Pancreas (tissue), 10 donors: ENCODE measurements around the gene SDF2. TPM values are rescaled to one million over a fixed set of nuclear protein-coding genes. Genes with fewer than 3 reads are reported as not detected.

ENCODE experiments used
- ATAC-seq, 4 donors: fragments of 200-7000 bp; cut with Tn5 transposase; one replicate each; pipeline versions ENCODE4 v1.8.0 to v1.9.1; 2020; ENCODE audit warnings: mild to moderate bottlenecking in 4 of 4, moderate library complexity in 4 of 4
- DNase-seq, 6 donors: peaks; one replicate each; pipeline ENCODE4 v3.0.0-alpha.2; 2020
- FAIRE-seq: peaks from 2 replicates; lab custom pipeline; 2012; peaks lifted over from hg19 to GRCh38; lab: Jason Lieb, UNC
- H3K27ac ChIP-seq, 4 donors: fragments of 200-600 bp; sonication (generic); 1 replicate in 3 of 4; 2 replicates in 1 of 4; pipeline versions ENCODE4 v1.5.0 to v1.8.0; 2020
- H3K27me3 ChIP-seq, 4 donors: fragments of 200-600 bp; one replicate each; pipeline ENCODE4 v1.8.0; 2021
- H3K36me3 ChIP-seq, 3 donors: fragments of 200-600 bp; sonication (generic) in 1 of 3; one replicate each; pipeline versions ENCODE4 v1.5.0 to v1.8.0; 2020 to 2021
- H3K4me1 ChIP-seq, 3 donors: fragments of 200-600 bp; one replicate each; pipeline ENCODE4 v1.8.0; 2021
- H3K4me3 ChIP-seq, 4 donors: fragments of 200-600 bp; sonication (generic) in 2 of 4; one replicate each; pipeline versions ENCODE4 v1.5.0 to v1.8.0; 2020 to 2021
- H3K9me3 ChIP-seq, 4 donors: fragments of 200-600 bp; one replicate each; pipeline ENCODE4 v1.8.0; 2021
- WGBS, 2 donors: extraction: QIAGEN DNeasy Blood & Tissue Kit; methylation state at CpG; one replicate each; pipeline ENCODE4 v1.1.7; 2013; 5-methylcytosine and 5-hydroxymethylcytosine counted together
- intact Hi-C, 3 donors: fragments of 100-400 bp; cut with DNase I; formaldehyde crosslinking; loops; one replicate each; pipeline versions ENCODE4 v1.11.1 to v1.14.2; 2022
- polyA plus RNA-seq, 2 donors: library from polyadenylated mRNA; stranded (reverse); fragments of 200-250 nt; gene quantifications; one replicate each; pipeline ENCODE4 v1.2.3, GENCODE V29; 2013
- total RNA-seq, 6 donors: library from RNA; stranded (reverse); fragmentation: NEBNext Ultra II Directional in 4 of 6; extraction: Animal tissue kit (Norgen Biotek cat#: 25700) in 4 of 6; gene quantifications; one replicate each; pipeline versions ENCODE4 v1.2.1 to v1.2.4, GENCODE V29; 2021 to 2023
- TF ChIP-seq, protein P1 (sequence below), 4 donors: fragments of 200-600 bp; sonication (generic) in 3 of 4; IDR thresholded peaks; one replicate each; pipeline versions ENCODE4 v1.5.0 to v1.8.0; 2021; ENCODE audit warnings: antibody characterized with exemption in 4 of 4
- donor health status: healthy with polysubstance abuse.
- donor health status: DM: no; HTN: no; CAD: no; lungs with moderate emphysema.
- donor health status: DM: no; HTN: no; CAD: no.
- donor health status: control.
- donor health status: control.
- donor health status: Bipolar disorder and iron deficiency.
- donor health status: DM: yes; HTN: yes; CAD: no.
- donor health status: DM: no; HTN: no; CAD: no.
- donor health status: DM: no; HTN: no; CAD: no.
- donor health status: DM: yes; HTN: yes; CAD: no.

SDF2 gene
- total and polyA plus RNA-seq, 8 donors = 13.8 to 38.6 (median 18.7) TPM

- TF ChIP-seq, protein P1, sequence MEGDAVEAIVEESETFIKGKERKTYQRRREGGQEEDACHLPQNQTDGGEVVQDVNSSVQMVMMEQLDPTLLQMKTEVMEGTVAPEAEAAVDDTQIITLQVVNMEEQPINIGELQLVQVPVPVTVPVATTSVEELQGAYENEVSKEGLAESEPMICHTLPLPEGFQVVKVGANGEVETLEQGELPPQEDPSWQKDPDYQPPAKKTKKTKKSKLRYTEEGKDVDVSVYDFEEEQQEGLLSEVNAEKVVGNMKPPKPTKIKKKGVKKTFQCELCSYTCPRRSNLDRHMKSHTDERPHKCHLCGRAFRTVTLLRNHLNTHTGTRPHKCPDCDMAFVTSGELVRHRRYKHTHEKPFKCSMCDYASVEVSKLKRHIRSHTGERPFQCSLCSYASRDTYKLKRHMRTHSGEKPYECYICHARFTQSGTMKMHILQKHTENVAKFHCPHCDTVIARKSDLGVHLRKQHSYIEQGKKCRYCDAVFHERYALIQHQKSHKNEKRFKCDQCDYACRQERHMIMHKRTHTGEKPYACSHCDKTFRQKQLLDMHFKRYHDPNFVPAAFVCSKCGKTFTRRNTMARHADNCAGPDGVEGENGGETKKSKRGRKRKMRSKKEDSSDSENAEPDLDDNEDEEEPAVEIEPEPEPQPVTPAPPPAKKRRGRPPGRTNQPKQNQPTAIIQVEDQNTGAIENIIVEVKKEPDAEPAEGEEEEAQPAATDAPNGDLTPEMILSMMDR (IDR thresholded peaks at IDR 0.05) = no peak
- 93 to 100% methylated on average over 1 of the region's 1 CpG for WGBS, 2 donors
- intact Hi-C loops = no loop called here
- no peak for ATAC-seq
- FAIRE-seq = no peak
- Histone ChIP-seq H3K4me1 (no peaks in the 10 kb centered on the region), H3K4me3 (no peak overlapping the region), H3K9me3 (no peaks in the 10 kb centered on the region), H3K27me3 (no peaks in the 10 kb centered on the region), H3K36me3 (peaks cover 7 to 92% (median 69%) of the 10 kb centered on the region in 3 donors), H3K27ac (no peak overlapping the region)
- DNase-seq = no peak
These were observed 26.2 kb downstream of the SDF2 start for GRCh38 chr17:28635506-28635905.

- 84 to 89% methylated on average over 14 of the region's 14 CpGs for WGBS, 2 donors
- Histone ChIP-seq H3K4me1 (no peaks in the 10 kb centered on the region), H3K27me3 (no peaks in the 10 kb centered on the region), H3K9me3 (no peaks in the 10 kb centered on the region), H3K27ac (no peak overlapping the region), H3K36me3 (peaks cover 7 to 83% (median 62%) of the 10 kb centered on the region in 3 donors), H3K4me3 (no peak overlapping the region)
- no peak for ATAC-seq
- intact Hi-C loops = no loop called here
- FAIRE-seq = no peak
- TF ChIP-seq, protein P1 (IDR thresholded peaks at IDR 0.05) = no peak
- no peak for DNase-seq
These were observed 27.4 kb downstream of the SDF2 start for GRCh38 chr17:28634206-28634865.

DNA sequence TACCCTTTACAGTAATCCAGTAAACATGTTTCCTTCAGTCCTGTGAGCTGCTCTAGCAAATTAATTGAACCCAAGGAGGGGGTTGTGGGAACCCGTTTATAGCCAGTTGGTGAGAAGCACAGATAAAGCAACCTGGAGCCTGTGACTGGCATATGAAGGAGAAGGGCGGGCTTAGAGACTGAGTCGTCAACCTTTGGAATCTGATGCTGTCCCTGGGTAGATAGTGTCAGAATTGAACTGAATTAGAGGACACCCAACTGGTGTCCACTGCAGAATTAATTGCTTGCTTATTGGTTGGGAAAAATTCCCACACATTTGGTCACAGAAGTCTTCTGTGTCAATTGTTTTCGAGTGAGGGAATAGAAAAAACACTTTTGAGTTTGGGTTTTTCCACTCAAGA lies 34.9 kb downstream of the SDF2 start:
- H3K4me3 ChIP-seq = no peak overlapping the region
- intact Hi-C loops = no loop called here
- DNase-seq = no peak
- H3K9me3 ChIP-seq = no peaks in the 10 kb centered on the region
- no peak for FAIRE-seq
- H3K27me3 ChIP-seq = no peaks in the 10 kb centered on the region
- no peak for ATAC-seq
- H3K27ac ChIP-seq = no peak overlapping the region
- peaks cover 0 to 51% (median 13%) of the 10 kb centered on the region in 3 donors for H3K36me3 ChIP-seq
- TF ChIP-seq, protein P1 (IDR thresholded peaks at IDR 0.05) = no peak
- WGBS, 2 donors = 88 to 95% methylated on average over 4 of the region's 4 CpGs
- H3K4me1 ChIP-seq = no peaks in the 10 kb centered on the region

- Histone ChIP-seq H3K36me3 (peaks cover 0 to 65% (median 20%) of the 10 kb centered on the region in 3 donors), H3K4me1 (no peaks in the 10 kb centered on the region), H3K27ac (no peak overlapping the region), H3K9me3 (no peaks in the 10 kb centered on the region), H3K4me3 (no peak overlapping the region), H3K27me3 (no peaks in the 10 kb centered on the region)
- ATAC-seq (no peak), DNase-seq (no peak), FAIRE-seq (no peak)
- intact Hi-C loops = no loop called here
- TF ChIP-seq, protein P1 (IDR thresholded peaks at IDR 0.05) = no peak
- WGBS, 2 donors = 87 to 96% methylated on average over 2 of the region's 2 CpGs
These were observed 37.6 kb downstream of the SDF2 start for GRCh38 chr17:28624148-28624547.

- TF ChIP-seq, protein P1 (IDR thresholded peaks at IDR 0.05) = no peak
- intact Hi-C loops = no loop called here
- Histone ChIP-seq H3K27me3 (no peaks in the 10 kb centered on the region), H3K4me1 (no peaks in the 10 kb centered on the region), H3K4me3 (no peak overlapping the region), H3K9me3 (no peaks in the 10 kb centered on the region), H3K36me3 (peaks cover 0 to 68% (median 24%) of the 10 kb centered on the region in 3 donors), H3K27ac (no peak overlapping the region)
- DNase-seq = no peak
- ATAC-seq = no peak
- WGBS, 2 donors = 85 to 87% methylated on average over 4 of the region's 4 CpGs
- FAIRE-seq = no peak
These were observed 38.0 kb downstream of the SDF2 start for GRCh38 chr17:28623696-28624095.
